ENCODE data around the gene SHROOM3. TPM values are rescaled to one million over a fixed set of nuclear protein-coding genes. Genes with fewer than 3 reads are reported as not detected.

Gene SHROOM3
- polyA plus RNA-seq, 1 donor from 2014 or later = 2.7 TPM

- no peak overlapping the region for H2AFZ ChIP-seq (ENCODE audit: low read depth, low read length)
- no peaks in the 10 kb centered on the region for H3F3A ChIP-seq (ENCODE audit: insufficient read depth, low read length, poor library complexity, severe bottlenecking)
- no peaks in the 10 kb centered on the region for H4K20me1 ChIP-seq (ENCODE audit: insufficient read depth)
- H3K79me2 ChIP-seq (replicated peaks; ENCODE audit: insufficient read depth, low read length) = no peaks in the 10 kb centered on the region
- no peak overlapping the region for H3K27ac ChIP-seq (ENCODE audit: low read length)
- no peaks in the 10 kb centered on the region for H3K9me2 ChIP-seq (ENCODE audit: insufficient read depth, low read length)
- H3K9me3 ChIP-seq (ENCODE audit: low read length) = no peaks in the 10 kb centered on the region
- no peaks in the 10 kb centered on the region for H3K27me3 ChIP-seq (ENCODE audit: insufficient read depth, low read depth, low read length)
- no peak for TF ChIP-seq EP300 (conservative IDR thresholded peaks at IDR 0.05; ENCODE audit: poor library complexity, severe bottlenecking)
- no peak for TF ChIP-seq RAD21 (conservative IDR thresholded peaks at IDR 0.05)
- no peak for TF ChIP-seq REST (IDR thresholded peaks at IDR 0.05; ENCODE audit: borderline replicate concordance)
- no peak for TF ChIP-seq CTCF (IDR thresholded peaks at IDR 0.05; ENCODE audit: poor library complexity, severe bottlenecking)
- no peak for TF ChIP-seq EZH2 (IDR thresholded peaks at IDR 0.05; ENCODE audit: borderline replicate concordance, insufficient read depth, low read length, poor library complexity, severe bottlenecking)
- TF ChIP-seq POLR2AphosphoS5 (IDR thresholded peaks at IDR 0.05) = no peak
- TF ChIP-seq TAF1 (IDR thresholded peaks at IDR 0.05; ENCODE audit: low read depth) = no peak
- TF ChIP-seq SMC3 (conservative IDR thresholded peaks at IDR 0.05; ENCODE audit: poor library complexity) = no peak
- TF ChIP-seq MXI1 (conservative IDR thresholded peaks at IDR 0.05; ENCODE audit: poor library complexity, severe bottlenecking) = no peak
- H3K9ac ChIP-seq (ENCODE audit: low read length) = no peak overlapping the region
- H3K36me3 ChIP-seq (ENCODE audit: insufficient read depth, low read length) = no peaks in the 10 kb centered on the region
- no peak overlapping the region for H3K4me3 ChIP-seq (ENCODE audit: low read length)
- no peak overlapping the region for H3K4me2 ChIP-seq (ENCODE audit: low read length)
Measured at GRCh38 chr4:76576824-76577223, 141.8 kb downstream of the SHROOM3 start.

- Histone ChIP-seq H3K9ac (ENCODE audit: low read length) (no peak overlapping the region), H3K27ac (ENCODE audit: low read length) (no peak overlapping the region), H3K9me3 (ENCODE audit: low read length) (no peaks in the 10 kb centered on the region), H3K4me3 (ENCODE audit: low read length) (no peak overlapping the region), H4K20me1 (ENCODE audit: insufficient read depth) (no peaks in the 10 kb centered on the region), H2AFZ (ENCODE audit: low read depth, low read length) (no peak overlapping the region), H3F3A (ENCODE audit: insufficient read depth, low read length, poor library complexity, severe bottlenecking) (no peaks in the 10 kb centered on the region), H3K27me3 (ENCODE audit: insufficient read depth, low read depth, low read length) (no peaks in the 10 kb centered on the region), H3K79me2 (replicated peaks; ENCODE audit: insufficient read depth, low read length) (no peaks in the 10 kb centered on the region), H3K36me3 (ENCODE audit: insufficient read depth, low read length) (no peaks in the 10 kb centered on the region), H3K9me2 (ENCODE audit: insufficient read depth, low read length) (no peaks in the 10 kb centered on the region), H3K4me2 (ENCODE audit: low read length) (no peak overlapping the region)
- TF ChIP-seq EZH2 (IDR thresholded peaks at IDR 0.05; ENCODE audit: borderline replicate concordance, insufficient read depth, low read length, poor library complexity, severe bottlenecking) (no peak), POLR2AphosphoS5 (IDR thresholded peaks at IDR 0.05) (no peak), SMC3 (conservative IDR thresholded peaks at IDR 0.05; ENCODE audit: poor library complexity) (no peak), MXI1 (conservative IDR thresholded peaks at IDR 0.05; ENCODE audit: poor library complexity, severe bottlenecking) (no peak), RAD21 (conservative IDR thresholded peaks at IDR 0.05) (no peak), CTCF (IDR thresholded peaks at IDR 0.05; ENCODE audit: poor library complexity, severe bottlenecking) (no peak), REST (IDR thresholded peaks at IDR 0.05; ENCODE audit: borderline replicate concordance) (no peak), EP300 (conservative IDR thresholded peaks at IDR 0.05; ENCODE audit: poor library complexity, severe bottlenecking) (no peak), TAF1 (IDR thresholded peaks at IDR 0.05; ENCODE audit: low read depth) (no peak)
Measured at GRCh38 chr4:76578002-76578560, 143.1 kb downstream of the SHROOM3 start.

Measured in neural cell (in vitro differentiated cells).